HG03139 (cell line): ENCODE results near the gene AARS2.

ENCODE experiments used
- ATAC-seq: cut with Tn5 transposase; IDR thresholded peaks from one replicate; pipeline ENCODE4 v1.9.1; 2021; ENCODE audit not compliant: unreplicated experiment

The AARS2 gene

DNA sequence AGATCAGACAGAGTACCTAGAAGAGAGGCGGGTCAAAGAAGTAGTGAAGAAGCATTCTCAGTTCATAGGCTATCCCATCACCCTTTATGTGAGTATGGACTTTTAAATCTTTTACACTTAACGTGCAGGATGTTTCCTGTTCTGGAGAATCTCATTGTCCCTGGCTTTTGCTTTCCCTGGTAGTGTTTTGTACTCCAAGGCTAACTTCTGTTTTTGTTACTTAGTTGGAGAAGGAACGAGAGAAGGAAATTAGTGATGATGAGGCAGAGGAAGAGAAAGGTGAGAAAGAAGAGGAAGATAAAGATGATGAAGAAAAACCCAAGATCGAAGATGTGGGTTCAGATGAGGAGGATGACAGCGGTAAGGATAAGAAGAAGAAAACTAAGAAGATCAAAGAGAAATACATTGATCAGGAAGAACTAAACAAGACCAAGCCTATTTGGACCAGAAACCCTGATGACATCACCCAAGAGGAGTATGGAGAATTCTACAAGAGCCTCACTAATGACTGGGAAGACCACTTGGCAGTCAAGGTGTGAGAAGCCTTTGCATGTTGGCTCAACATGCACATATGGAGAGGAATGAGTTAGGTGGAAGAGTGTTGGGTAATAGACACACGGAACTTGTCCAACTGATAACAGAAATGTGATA is 63.0 kb downstream of the AARS2 start:
- no peak for ATAC-seq
